GM18502 (cell line): ENCODE measurements around the gene TEX26.
A peak's percentile ranks its signal among the peaks of the same experiment; 100 is the strongest.

Experiments used
- ATAC-seq: cut with Tn5 transposase; IDR thresholded peaks from one replicate; pipeline ENCODE4 v1.9.1; 2021; ENCODE audit warnings: mild to moderate bottlenecking; ENCODE audit not compliant: unreplicated experiment, poor library complexity

TEX26 gene

DNA sequence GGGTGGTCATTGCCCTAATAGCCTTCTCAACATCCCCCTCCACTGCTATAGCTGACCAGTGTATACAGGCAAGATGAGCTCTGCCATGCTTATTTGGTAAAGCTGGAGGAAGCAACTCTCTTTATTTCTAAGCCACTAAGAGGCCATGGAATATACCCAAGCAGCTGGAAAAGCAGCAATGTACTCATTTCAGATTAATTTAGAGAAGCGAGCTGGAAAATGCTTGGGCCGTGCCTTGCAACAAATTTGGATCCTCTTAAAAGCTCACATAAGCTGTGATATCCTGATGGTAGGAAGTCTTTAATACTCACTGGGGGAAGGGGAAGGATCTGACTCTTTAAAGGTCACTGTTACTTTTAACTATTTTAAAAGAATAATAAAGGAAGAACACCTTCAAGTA lies 77.8 kb downstream of the TEX26 start:
- ATAC-seq = no peak

DNA sequence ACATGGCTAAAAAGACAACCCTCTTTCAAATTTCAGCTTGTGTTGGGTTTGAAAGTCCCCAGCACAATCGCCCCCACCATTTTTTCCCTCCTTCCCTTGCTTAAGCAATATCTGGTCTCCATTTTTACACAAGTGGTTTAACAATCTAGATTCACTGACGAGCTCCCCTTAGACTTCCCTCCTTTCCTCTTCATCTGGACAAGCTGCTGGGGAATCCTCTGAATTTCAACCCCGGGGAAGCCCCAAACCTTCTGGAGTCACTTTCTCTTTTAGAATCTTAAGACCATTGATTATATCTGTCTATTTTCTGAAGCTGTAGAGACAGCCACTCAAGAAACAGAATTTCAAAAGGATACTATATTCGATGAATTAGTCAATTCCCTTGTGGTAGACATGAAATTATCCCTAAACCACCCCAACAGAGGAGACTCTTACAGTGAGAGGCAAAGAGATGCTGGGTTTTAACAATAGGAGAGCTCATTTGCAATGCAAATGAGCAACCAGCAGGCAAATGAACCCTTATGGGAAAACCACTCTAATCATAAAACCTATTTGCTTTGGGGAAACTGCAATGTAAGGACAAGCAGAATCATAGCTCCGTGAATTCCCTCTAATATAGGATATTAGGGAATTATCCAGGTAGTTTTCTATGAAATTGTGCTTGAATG lies 78.9 kb downstream of the TEX26 start:
- ATAC-seq = no peak

DNA sequence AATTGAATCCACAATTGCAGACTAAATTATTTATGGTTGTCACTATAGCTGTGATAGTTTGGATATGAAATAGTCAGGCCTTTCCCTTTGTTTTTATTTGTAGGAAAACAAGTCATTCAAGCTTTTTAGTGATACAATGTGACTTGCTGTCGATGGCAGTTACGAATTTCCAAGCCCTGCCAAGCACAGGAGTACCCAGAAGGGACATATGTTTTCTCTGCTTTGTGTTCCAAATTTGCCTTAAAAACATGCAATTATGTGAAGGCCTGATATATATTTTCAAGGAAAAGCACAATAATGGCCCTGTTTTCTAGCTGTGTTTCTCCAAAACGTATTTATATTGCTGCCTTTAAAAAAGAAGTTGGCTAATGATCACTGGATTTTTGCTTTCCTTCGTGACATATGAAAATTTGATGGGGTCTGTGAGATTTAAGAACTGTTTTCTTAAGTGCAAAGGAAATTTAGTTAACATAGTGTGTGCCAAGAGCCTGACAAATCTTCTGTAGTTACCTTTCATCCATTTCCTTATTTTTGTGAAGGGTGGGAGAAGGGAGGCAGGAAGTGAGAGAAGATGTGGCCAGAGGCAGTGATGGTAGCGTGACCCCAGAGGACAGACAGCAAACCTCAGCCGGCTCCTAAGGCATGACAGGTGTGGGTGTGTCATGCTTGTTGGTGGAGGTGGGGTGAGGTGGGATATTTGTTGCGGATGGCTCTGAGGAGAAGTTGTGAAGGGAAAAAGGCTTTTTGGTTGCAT lies 79.6 kb downstream of the TEX26 start:
- peak; percentile 83 for ATAC-seq

DNA sequence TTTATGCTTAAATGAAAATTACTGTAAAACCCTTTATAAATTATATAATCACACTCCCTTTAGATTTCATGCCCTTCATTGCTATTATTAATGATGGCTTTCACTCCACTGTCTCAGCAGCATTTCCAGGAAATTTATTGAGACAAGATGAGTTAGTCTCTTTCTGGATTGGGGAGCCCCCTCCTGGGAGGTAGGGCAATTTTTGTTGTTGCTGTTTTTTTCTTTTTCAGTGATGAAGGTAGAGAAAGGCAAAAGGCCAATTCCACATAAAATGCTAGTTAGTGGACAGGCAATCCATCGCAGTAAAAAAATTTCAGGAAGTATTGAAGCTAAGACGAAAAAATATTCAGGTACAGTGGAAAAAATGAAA lies 80.2 kb downstream of the TEX26 start:
- peak; percentile 13 for ATAC-seq

DNA sequence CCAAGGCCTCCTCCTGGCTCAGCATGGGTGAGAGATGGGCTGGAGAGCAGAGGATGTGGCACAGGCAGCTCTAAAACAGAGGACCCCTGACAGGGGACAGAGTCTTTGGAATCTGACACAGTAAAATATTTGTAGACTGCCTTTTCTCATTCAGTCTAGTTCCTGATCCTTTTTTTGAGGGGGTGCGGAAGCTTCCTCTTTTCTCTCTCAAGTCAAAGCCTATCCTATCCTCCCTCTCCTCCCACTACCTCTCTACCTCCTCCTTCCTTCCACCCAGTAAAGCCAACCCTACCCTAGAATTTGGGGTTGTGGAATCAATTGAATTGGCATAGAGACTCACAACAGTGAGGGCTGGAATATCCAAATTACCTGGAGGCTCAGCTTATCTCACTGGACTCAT lies 82.0 kb downstream of the TEX26 start:
- no peak for ATAC-seq

DNA sequence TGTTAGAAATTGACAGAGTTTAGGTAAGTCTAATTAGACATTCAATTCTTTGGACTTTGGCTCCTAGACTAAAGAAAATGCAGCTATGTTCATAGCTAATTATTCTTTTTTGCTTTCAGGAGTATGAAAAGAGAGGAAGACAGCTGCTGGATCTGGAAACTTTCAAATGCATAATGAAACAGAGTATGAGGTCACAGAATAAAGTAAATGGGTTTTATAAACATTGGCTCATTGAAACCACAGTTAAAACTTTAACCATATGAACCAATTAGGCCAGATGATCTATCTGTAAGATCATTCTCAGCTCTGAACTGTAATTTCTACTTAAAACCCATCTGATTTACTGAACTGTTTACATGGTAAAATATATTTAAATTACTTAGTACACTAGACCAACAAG lies 82.7 kb downstream of the TEX26 start:
- ATAC-seq = no peak

DNA sequence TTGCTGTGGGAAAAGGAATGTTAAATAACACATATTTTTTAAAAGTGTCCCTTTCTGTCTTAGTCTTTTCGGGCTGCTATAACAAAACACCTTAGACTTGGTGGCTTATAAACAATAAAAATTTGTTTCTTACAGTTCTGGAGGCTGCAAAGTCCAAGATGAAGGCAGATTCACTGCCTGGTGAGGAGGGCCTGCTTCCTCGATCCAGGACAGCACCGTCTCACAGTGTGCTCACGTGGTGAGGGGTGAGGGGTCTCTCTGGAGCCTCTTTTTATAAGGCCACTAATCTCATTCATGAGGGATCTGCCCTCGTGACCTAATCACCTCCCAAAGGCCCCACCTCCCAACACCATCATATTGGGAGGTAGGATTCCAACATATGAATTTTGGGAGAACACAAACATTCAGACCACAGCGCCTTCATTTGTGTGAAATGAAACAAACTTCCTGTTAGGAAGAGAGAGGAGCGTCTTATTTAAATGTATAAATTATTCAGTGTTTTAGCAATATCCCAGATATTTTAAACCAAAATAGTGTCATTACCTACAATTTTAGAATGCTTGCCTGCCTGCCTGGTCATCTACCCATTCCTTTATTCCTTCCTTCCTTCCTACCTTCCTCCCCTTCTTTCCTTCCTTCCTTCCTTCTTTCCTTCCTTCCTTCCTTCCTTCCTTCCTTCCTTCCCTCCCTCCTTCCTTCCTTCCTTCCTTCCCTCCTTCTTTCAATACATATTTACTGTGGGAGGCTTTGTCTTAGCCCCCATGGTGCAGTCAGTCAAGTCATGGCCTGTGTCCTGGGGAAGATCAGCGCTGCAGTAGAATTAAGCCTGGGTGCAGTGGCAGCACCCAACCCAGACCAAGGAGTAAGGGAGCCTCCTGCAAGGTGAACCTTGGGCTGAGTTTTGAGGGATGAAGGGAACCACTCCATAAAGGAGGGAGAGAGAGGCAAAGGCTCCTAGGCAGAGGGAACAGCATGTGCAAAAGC lies 84.2 kb downstream of the TEX26 start:
- ATAC-seq = no peak

DNA sequence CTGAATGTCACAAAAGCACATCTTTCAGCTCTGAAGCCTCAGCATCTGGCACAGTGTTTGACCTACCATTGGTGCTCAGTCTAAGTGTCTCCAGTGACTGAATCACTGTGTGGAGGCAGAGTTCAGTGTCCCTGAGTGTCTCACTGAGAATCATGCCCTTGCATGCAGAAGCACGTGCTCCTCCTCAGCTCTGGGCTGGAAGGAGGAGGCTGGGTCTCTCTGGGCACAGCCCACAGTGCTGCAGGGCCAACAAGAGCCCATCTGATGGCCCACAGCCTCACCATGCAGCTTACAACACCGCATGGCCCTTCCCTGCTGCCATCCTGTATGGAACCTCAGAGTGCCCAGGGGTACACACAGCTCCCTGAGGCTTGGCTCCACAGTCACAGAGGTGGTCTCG lies 86.1 kb downstream of the TEX26 start:
- ATAC-seq = no peak

DNA sequence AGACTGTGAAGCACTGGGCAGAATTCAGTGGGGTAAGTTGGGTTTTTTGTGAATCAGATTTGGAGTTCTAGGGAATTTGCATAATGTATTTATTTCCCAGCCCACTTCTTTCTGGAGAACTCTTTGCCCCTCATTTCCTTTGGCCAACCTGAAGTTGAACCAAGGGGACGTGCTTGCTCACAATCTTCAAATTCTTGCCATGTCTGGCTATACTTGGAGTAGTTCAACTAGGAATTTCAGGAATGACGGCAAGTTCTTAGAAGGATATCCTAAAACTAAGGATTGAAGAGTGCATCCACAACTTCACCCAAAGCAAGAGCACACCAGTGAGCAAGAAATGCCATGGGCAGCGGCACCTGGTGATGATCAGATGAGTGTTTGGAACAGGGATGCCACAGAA lies 88.5 kb downstream of the TEX26 start:
- ATAC-seq = no peak

DNA sequence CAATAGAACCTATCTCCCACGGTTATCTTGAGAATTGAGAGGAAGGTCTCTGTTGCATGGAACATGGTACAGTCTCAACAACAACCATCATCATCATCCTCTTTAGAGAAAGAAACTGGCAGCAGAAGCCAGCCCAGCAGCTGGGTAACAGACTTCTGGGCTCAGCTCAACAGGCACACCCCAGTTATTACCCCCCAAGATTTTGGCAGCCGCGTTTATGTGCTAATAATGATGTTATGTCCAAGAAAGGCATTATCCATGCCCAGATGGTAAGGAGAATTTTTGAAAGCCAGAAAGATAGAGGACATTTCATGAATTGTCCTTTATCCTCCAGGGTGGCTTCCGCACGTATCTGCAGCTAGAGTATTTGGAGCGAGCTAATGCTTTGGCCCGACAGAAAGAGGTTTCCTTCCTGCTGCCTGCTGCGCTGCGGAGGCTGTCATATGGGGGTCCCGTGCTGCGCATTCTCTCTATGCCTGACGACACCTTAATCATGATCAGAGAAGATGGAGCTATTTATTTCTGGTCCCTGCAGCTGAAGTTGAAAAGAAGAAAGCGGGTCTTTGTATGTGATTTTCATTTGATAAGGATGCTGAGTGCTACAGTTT lies 89.9 kb downstream of the TEX26 start:
- no peak for ATAC-seq

DNA sequence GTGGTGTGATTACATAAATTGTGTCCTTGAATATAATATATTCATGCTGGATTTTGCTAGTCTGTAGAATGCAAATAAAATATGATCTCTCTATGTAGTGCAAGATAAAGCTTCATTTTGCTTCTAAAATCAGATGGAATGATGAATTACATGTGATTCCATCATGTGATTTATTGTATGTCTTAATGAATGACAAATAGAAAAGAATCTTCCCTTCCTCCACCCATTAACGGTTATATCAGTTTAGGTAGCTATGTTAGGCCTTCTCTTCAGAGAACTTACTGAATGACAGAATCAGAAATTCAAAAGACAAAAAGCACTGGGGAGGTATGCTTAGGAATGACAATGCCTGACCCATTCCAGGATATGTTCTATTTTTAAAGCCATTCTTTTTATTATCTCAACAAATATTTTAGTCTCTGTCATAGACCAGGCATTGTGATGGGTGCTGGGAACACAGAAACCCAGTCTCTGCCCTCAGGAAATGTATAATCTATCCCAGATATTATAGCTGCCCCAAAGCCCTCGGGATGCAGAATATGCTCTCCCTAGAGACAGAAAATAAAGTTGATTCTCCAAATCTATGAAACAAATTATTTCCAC lies 90.6 kb downstream of the TEX26 start:
- ATAC-seq = no peak
